SJSA1 (cell line): ENCODE results near the gene RARB. TPM values are rescaled to one million over a fixed set of nuclear protein-coding genes. Genes with fewer than 3 reads are reported as not detected.

Experiments
- DNase-seq, 2 experiments: peaks; one replicate each; pipeline ENCODE4 v3.0.0-alpha.2; 2015 to 2020; ENCODE audit warnings: low spot score in 2 of 2, low read depth in 1 of 2
- H3K27ac ChIP-seq: fragments of 250-450 bp; sonication (Bioruptor Pico); 2 replicates; pipeline ENCODE4 v1.5.1; 2020; ENCODE audit warnings: mild to moderate bottlenecking, moderate library complexity
- H3K27me3 ChIP-seq: fragments of 250-450 bp; sonication (Bioruptor Pico); replicated peaks from 2 replicates; pipeline ENCODE4 v1.5.1; 2020; ENCODE audit warnings: mild to moderate bottlenecking, moderate library complexity
- H3K36me3 ChIP-seq: fragments of 250-450 bp; sonication (Bioruptor Pico); 2 replicates; pipeline ENCODE4 v1.5.1; 2020; ENCODE audit warnings: mild to moderate bottlenecking
- H3K4me1 ChIP-seq: fragments of 250-450 bp; sonication (Bioruptor Pico); replicated peaks from 2 replicates; pipeline ENCODE4 v1.6.1; 2021; ENCODE audit warnings: mild to moderate bottlenecking
- H3K4me3 ChIP-seq: fragments of 250-450 bp; sonication (Bioruptor Pico); 2 replicates; pipeline ENCODE4 v1.5.1; 2020; ENCODE audit warnings: mild to moderate bottlenecking
- H3K9me3 ChIP-seq: fragments of 250-450 bp; sonication (Bioruptor Pico); replicated peaks from 2 replicates; pipeline ENCODE4 v1.5.1; 2020; ENCODE audit warnings: mild to moderate bottlenecking
- total RNA-seq: library from RNA; depleted of rRNA; stranded (reverse); fragments of >200 nt; shearing (Covaris generic); gene quantifications from 2 replicates; pipeline ENCODE4 v1.2.3, GENCODE V29; 2014

The RARB gene
- total RNA-seq, 1 experiment from 2014 or later: 11.7 TPM

DNA sequence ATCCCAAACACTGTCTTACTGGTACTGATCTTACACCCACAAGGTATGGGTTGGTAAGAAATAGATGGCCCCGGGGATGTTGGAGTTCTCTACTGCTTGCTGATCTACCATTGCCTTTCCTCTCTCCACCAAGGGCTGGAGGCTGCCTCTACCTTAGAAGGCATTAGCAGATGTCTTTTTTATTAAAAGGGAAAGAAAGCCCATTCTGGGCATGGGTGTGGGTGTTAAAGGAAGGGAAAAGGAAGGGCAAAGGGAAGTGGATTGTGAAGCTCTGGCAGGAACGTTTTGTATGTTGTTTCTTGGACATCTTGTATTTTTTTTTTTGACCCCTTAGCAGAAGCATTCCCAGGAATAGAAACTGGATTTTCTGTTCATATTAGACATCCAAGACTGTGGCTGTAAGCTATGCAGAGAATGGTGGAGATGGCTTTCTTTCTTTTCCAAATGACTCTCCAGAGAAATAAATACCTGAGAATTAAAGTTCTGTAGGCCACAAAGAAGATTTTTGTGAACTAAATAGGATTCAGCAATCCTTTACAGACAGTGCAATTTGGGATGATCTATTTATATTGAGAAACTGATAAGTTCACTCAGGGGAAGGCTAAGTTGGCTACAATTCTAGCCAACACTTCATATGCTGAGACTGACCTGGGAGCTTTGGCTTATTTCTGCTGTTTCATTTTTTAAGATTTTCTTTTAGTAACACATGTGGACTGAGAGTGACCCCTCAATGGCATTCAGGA, 127.8 kb downstream of the RARB start:
- DNase-seq: no peak
- 0 out of 2 replicates have a peak, but pooled peaks cover 4% of the 10 kb centered on the region for H3K4me1 ChIP-seq
- no peaks in the 10 kb centered on the region for H3K9me3 ChIP-seq
- no peak overlapping the region for H3K27ac ChIP-seq
- H3K27me3 ChIP-seq: no peaks in the 10 kb centered on the region
- no peak overlapping the region for H3K4me3 ChIP-seq
- H3K36me3 ChIP-seq: no peaks in the 10 kb centered on the region

DNA sequence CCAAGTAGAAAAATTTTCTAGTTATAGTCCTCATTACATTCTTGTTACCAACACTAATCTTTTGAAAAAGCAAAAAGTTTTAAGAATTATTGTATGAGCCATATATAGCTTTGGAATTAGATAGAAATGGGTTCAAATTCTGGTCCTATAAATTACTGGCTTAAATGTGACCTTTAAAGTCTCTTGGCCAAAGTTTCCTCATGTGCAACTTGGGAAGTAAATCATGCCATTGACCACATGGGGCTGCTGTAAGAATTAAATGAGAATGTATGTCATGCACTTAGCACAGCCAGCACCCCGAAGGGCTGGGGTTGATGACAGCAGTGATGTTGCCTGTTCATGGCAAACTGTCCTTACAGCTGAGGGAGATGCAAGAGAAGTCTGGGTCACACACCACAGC, 128.4 kb downstream of the RARB start:
- no peaks in the 10 kb centered on the region for H3K9me3 ChIP-seq
- DNase-seq: no peak
- H3K4me1 ChIP-seq: 0 out of 2 replicates have a peak, but pooled peaks cover 4% of the 10 kb centered on the region
- H3K27ac ChIP-seq: no peak overlapping the region
- no peaks in the 10 kb centered on the region for H3K27me3 ChIP-seq
- no peaks in the 10 kb centered on the region for H3K36me3 ChIP-seq
- H3K4me3 ChIP-seq: no peak overlapping the region

DNA sequence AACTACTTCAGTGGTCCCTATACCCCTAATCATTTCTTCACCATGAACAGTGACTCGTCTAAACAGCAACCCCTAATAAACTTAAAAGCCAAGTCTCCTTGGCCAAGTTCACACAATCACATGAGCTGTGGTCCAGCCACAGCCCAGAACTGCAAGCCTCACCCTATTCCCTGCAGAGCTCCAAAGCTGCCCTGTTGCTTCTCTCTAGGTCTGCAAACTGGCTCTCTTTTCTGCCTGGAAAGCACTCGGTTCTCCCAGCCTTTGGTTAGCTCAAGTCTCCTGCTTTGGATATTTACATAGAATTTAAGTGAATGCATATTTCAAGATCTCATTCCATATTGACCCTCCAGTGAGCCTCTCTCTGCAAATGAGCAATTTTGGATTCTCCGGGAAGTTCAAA, 129.6 kb downstream of the RARB start:
- H3K27me3 ChIP-seq: no peaks in the 10 kb centered on the region
- H3K4me1 ChIP-seq: 0 out of 2 replicates have a peak, but pooled peaks cover 4% of the 10 kb centered on the region
- no peak overlapping the region for H3K4me3 ChIP-seq
- H3K36me3 ChIP-seq: no peaks in the 10 kb centered on the region
- no peak overlapping the region for H3K27ac ChIP-seq
- no peaks in the 10 kb centered on the region for H3K9me3 ChIP-seq
- no peak for DNase-seq

DNA sequence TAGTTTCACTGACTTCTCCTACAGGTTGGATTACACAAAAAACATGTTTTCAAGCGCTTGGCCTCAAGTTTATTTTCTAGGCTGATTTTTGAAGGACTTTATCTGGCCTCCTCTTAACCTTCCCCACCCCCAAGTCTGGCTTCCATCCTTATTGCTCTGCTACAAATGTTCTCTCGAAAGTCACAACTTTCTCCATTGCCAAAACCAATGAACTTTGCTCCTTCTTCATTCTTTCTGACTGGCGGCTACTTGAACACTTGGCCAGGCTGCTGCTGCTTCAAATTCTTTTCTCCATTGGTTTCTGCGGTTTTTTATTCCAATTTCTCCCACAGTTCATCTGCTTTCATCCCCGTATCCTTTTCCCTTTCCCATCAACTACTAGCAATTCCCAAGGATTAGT, 130.1 kb downstream of the RARB start:
- Histone ChIP-seq H3K27ac (no peak overlapping the region), H3K36me3 (no peaks in the 10 kb centered on the region), H3K4me3 (no peak overlapping the region), H3K27me3 (no peaks in the 10 kb centered on the region), H3K4me1 (0 out of 2 replicates have a peak, but pooled peaks cover 4% of the 10 kb centered on the region), H3K9me3 (no peaks in the 10 kb centered on the region)
- no peak for DNase-seq

DNA sequence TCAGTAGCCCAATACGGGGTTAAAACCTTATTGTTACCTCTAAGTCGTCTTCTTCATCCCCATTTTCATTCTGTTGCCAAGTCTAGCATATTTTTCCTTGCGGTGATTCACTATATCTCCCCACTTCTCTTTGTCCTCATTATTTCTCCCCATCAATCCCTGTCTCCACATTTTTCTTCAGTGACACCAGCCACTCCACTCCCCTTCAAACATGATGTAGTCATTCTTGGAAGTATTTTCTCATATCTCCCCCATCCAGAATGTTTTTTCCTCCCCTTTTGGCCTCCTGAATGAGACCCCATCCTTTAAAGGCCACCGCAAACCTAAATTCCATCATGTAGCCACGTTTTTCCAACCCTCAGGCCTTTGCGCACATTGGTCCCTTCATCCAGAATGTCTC, 130.7 kb downstream of the RARB start:
- Histone ChIP-seq H3K36me3 (no peaks in the 10 kb centered on the region), H3K27me3 (no peaks in the 10 kb centered on the region), H3K4me1 (0 out of 2 replicates have a peak, but pooled peaks cover 4% of the 10 kb centered on the region), H3K4me3 (no peak overlapping the region), H3K9me3 (no peaks in the 10 kb centered on the region), H3K27ac (no peak overlapping the region)
- no peak for DNase-seq

DNA sequence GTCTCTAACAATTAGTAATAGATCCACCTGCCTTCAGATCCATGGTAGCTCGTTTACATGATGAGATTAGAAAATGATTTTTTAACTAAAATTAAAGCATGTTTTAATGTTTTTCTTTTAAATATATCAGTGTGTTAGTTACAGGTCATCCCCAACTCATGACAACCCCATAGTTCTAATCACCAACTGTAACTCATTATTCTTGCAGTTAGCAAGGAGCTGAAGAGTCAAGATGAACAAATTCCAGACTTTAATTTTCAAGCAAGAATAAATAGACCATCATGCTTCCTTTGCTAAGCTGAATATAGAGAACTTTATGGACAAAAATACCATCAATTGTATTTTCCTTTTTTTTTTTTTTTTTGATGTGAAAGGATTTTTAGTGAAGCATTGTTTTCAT, 135.5 kb downstream of the RARB start:
- H3K36me3 ChIP-seq: no peaks in the 10 kb centered on the region
- DNase-seq: no peak
- no peak overlapping the region for H3K4me3 ChIP-seq
- H3K9me3 ChIP-seq: no peaks in the 10 kb centered on the region
- H3K27me3 ChIP-seq: no peaks in the 10 kb centered on the region
- 0 out of 2 replicates have a peak, but pooled peaks cover 4% of the 10 kb centered on the region for H3K4me1 ChIP-seq
- H3K27ac ChIP-seq: no peak overlapping the region

DNA sequence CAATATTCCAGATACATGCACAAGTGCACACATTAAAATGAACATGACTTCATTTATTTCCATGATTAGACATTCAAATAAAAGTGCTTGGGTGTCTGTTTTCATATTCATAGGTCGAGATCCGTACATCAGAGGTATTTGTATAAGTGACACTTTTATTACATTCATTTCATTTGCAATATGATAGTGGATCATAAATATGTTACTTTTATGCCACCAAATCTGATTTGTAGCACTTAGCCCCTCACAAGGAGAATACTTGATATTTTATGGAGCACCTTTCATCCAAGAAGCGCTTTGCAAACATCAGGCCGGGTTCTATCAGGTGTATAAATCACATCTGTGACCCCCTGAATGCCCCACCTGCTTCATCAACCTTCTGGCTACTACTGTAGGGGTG, 136.0 kb downstream of the RARB start:
- H3K27ac ChIP-seq: no peak overlapping the region
- no peak overlapping the region for H3K4me3 ChIP-seq
- DNase-seq: no peak

DNA sequence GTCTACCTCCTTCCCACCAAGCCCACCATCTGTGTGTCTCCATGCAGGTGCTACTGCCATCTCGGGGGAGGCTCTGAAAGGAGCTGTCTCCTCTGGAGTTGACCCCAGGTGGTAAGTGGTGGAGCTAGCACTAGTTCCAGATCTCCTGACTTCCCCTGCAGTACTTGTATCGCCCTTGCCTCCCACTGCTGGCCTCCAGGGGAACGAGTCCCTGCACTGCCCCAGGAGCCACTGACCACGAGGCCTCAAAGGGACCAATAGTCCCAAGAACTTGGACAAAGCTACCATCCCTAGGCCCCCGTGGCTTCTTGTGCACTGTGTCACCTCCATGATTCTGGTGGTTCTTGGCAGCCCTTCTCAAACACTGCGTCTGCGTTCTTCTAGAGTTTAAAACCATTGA, 137.7 kb downstream of the RARB start:
- Histone ChIP-seq H3K27ac (no peak overlapping the region), H3K27me3 (no peaks in the 10 kb centered on the region), H3K36me3 (no peaks in the 10 kb centered on the region), H3K4me3 (no peak overlapping the region), H3K4me1 (no peaks in the 10 kb centered on the region), H3K9me3 (no peaks in the 10 kb centered on the region)
- DNase-seq: no peak

More for the DNA sequence above, 136.0 kb downstream of the RARB start:
- no peaks in the 10 kb centered on the region for H3K4me1 ChIP-seq
- no peaks in the 10 kb centered on the region for H3K27me3 ChIP-seq
- no peaks in the 10 kb centered on the region for H3K9me3 ChIP-seq
- H3K36me3 ChIP-seq: no peaks in the 10 kb centered on the region

DNA sequence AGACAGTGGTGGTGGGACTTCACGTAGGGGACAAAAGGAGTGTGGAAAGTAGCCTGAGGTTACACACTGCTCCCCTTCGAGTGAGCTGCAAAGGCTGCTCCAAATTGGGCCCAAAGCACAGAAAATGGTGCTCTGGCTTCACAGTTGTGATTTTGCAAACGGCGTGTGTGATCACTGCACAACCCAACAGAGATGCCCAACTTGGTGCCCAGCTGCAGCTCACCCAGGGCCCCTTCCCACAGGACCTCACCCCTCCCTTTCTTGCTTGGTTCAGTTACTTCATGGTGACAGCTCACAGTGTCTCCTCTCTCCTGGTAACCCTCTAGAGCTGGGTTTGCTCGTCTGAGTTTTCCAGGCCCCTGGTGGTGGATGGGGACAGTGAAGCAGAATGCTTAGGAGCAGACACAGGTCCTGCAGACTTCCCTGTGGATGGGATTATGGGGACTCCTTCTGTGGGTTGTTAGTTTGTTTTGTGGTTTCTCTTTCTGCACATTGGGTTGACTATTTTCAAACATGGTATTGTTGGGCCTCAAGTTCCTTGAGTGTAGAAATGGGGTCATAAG, 138.4 kb downstream of the RARB start:
- H3K4me3 ChIP-seq: no peak overlapping the region
- no peaks in the 10 kb centered on the region for H3K9me3 ChIP-seq
- no peaks in the 10 kb centered on the region for H3K4me1 ChIP-seq
- no peaks in the 10 kb centered on the region for H3K27me3 ChIP-seq
- H3K27ac ChIP-seq: no peak overlapping the region
- H3K36me3 ChIP-seq: peaks cover 4% of the 10 kb centered on the region; the same call in 1 of the 2 replicates
- no peak for DNase-seq

DNA sequence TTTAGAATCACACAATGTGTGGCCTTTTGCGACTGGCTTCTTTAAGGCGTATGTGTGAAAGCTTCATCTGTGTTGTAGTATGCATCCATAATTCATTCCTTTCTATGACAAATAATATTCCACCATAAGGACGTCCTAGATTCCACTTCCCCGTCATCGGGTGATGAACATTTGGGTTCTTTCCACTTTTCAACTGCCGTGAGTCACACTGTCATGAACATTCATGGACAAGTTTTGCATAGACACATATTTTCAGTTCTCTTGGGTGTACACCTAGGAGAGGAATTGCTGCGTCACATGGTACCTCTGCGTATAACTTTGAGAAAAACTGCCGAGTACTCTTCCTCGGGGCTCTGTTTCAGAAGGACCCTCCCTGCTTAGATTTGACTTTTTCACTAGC, 139.3 kb downstream of the RARB start:
- Histone ChIP-seq H3K4me3 (no peak overlapping the region), H3K9me3 (no peaks in the 10 kb centered on the region), H3K4me1 (peaks cover 7% of the 10 kb centered on the region), H3K27me3 (no peaks in the 10 kb centered on the region), H3K27ac (no peak overlapping the region), H3K36me3 (peaks cover 8% of the 10 kb centered on the region; the same call in 1 of the 2 replicates)
- DNase-seq: no peak

DNA sequence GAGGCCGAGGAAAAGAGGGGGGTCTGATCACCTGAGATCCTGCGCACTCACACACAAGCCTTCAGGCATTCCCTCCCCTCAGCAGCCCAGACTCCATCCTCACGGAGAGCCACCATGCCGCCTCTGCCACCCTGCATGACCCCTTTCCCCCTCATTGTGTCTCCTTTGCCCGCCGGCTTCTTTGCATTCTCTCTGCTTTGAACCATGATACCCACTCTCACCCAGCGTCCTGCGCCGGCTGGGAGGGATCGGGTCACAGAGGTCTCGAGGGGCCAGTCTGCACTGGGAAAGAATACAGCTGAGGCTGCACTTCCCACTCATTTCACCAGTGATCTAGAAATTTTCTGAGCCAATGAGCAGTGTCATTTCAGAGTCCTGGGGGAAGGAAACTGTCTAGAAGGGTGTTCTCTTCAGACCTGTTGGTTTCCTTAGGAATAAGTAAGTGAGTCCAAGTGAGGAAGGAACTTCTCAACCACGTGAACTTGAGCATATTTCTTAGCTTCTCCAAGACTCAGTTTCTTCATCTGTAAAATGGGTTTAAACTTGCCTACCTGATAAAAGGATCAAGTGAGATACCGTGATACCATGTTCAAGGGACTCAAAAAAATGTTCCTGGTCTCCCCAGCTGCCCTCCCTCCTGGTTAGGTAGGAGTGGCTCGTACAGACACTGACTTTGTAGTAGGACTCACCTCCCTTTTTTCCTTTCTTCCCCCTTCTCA, 139.9 kb downstream of the RARB start:
- Histone ChIP-seq H3K4me3 (no peak overlapping the region), H3K27ac (no peak overlapping the region), H3K27me3 (no peaks in the 10 kb centered on the region), H3K36me3 (peaks cover 8% of the 10 kb centered on the region; the same call in 1 of the 2 replicates), H3K4me1 (peaks cover 13% of the 10 kb centered on the region), H3K9me3 (no peaks in the 10 kb centered on the region)
- no peak for DNase-seq

DNA sequence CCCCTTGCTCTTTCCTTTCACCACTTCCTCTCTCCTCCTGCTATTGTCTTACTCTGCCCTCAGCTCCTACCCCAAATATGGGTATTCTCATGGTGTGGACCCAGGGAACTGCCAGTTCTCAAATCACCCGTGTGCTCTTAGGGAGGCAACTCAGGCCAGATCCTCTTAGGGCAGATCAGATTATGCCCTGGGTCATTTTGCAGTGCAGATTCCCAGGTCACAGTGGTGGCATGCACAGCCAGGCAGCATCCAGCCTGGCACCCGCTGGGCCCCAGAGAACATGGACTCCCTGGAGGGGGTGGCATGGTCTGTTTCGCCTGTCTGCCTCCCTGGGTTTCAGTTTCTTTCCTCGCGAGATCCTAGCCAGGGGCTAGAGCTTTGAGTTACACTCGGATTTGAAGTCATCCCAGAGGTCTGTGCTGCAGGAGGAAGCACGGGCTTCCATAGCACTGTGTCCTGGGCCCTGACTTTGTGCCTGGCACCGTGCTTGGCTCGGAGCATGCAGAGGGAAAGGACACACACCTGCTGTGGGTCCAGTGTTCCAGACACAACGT, 140.5 kb downstream of the RARB start:
- Histone ChIP-seq H3K4me1 (peaks cover 18% of the 10 kb centered on the region), H3K4me3 (no peak overlapping the region), H3K27me3 (no peaks in the 10 kb centered on the region), H3K27ac (no peak overlapping the region), H3K9me3 (no peaks in the 10 kb centered on the region), H3K36me3 (peaks cover 8% of the 10 kb centered on the region; the same call in 1 of the 2 replicates)
- no peak for DNase-seq

DNA sequence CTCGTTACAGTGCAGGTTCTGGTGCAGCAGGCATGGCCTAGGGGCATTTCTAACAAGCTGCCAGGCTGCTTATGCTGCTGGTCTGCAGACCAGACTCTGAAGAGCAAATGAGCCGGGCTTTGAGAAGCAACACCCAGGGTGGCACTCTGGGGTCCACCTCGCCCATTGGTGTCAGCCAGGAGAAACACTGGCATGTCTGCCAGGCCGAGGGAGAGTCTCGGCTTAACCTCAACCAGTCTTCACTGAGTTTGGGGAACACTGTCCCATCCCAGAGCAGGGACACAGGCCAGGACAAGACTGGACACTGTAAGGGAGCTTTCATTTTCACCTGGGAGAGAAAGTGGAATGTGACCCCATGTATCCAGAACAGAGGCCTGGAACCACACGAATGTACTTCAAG, 143.2 kb downstream of the RARB start:
- H3K27me3 ChIP-seq: no peaks in the 10 kb centered on the region
- peaks cover 36% of the 10 kb centered on the region for H3K4me1 ChIP-seq
- no peak overlapping the region for H3K27ac ChIP-seq
- no peaks in the 10 kb centered on the region for H3K9me3 ChIP-seq
- H3K4me3 ChIP-seq: no peak overlapping the region
- no peak for DNase-seq
- peaks cover 11% of the 10 kb centered on the region for H3K36me3 ChIP-seq

DNA sequence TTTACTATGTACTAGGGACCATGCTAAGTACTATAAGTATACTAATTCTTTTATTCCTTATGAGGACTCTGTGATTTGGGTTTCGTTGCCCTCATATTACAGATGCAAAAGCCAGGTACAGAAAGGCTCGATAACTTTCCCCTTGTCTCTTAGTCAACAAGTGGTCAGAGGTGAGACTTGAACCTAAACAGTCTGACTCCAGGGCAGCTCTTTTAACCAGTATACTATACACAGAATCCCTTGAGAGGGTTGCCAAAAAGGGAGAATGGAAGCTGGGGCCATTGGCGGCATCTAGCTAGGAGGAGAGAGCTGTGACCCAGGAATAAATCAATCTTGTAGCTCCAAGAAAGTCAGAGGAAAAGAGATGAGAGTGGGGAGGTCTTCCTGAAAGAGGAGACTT, 144.3 kb downstream of the RARB start:
- H3K4me3 ChIP-seq: peak overlapping the region; percentile 6; the same call in 1 of the 2 replicates
- peak overlapping the region; percentile 86 for H3K27ac ChIP-seq
- DNase-seq: no peak
- no peaks in the 10 kb centered on the region for H3K9me3 ChIP-seq
- peaks cover 36% of the 10 kb centered on the region for H3K4me1 ChIP-seq
- H3K36me3 ChIP-seq: peaks cover 11% of the 10 kb centered on the region
- H3K27me3 ChIP-seq: no peaks in the 10 kb centered on the region
